Chondrocyte (in vitro differentiated cells): ENCODE measurements around the gene MTCH1. TPM values are rescaled to one million over a fixed set of nuclear protein-coding genes. Genes with fewer than 3 reads are reported as not detected.
"Not testable (repeated sequence)": the region's sequence is repeated elsewhere in the genome, so short reads cannot be mapped to it uniquely, and the experiment has no call there.

Source experiments
- DNase-seq: peaks from one replicate; pipeline ENCODE4 v3.0.0; 2021; ENCODE audit warnings: mixed read lengths, low spot score
- H3K27ac Mint-ChIP-seq: one replicate; pipeline ENCODE4 v1.8.0; 2021; ENCODE audit warnings: mild to moderate bottlenecking, moderate library complexity, mixed read lengths; ENCODE audit not compliant: unreplicated experiment
- H3K27me3 Mint-ChIP-seq: 2 replicates; pipeline ENCODE4 v1.8.0; 2021; ENCODE audit warnings: low read depth, mixed read lengths
- H3K36me3 Mint-ChIP-seq: 2 replicates; pipeline ENCODE4 v1.8.0; 2021; ENCODE audit warnings: low read depth, mixed read lengths
- H3K4me1 Mint-ChIP-seq: 2 replicates; pipeline ENCODE4 v1.8.0; 2021; ENCODE audit warnings: low read depth, mild to moderate bottlenecking, mixed read lengths
- H3K4me3 Mint-ChIP-seq: one replicate; pipeline ENCODE4 v1.8.0; 2021; ENCODE audit warnings: mild to moderate bottlenecking, moderate library complexity, mixed read lengths; ENCODE audit not compliant: unreplicated experiment
- H3K9me3 Mint-ChIP-seq: 2 replicates; pipeline ENCODE4 v1.8.0; 2021; ENCODE audit warnings: low read depth, mixed read lengths
- total RNA-seq: library from RNA; stranded (reverse); gene quantifications from 3 replicates; pipeline ENCODE4 v1.2.1, GENCODE V29; 2021
- TF ChIP-seq, protein P1 (sequence below): fragments of 200-600 bp; sonication (generic); IDR thresholded peaks from 2 replicates; pipeline ENCODE4 v1.5.0; 2021; ENCODE audit warnings: antibody characterized with exemption, mild to moderate bottlenecking, moderate library complexity

Gene MTCH1
- total RNA-seq, 1 donor from 2014 or later, result 188 TPM

DNA sequence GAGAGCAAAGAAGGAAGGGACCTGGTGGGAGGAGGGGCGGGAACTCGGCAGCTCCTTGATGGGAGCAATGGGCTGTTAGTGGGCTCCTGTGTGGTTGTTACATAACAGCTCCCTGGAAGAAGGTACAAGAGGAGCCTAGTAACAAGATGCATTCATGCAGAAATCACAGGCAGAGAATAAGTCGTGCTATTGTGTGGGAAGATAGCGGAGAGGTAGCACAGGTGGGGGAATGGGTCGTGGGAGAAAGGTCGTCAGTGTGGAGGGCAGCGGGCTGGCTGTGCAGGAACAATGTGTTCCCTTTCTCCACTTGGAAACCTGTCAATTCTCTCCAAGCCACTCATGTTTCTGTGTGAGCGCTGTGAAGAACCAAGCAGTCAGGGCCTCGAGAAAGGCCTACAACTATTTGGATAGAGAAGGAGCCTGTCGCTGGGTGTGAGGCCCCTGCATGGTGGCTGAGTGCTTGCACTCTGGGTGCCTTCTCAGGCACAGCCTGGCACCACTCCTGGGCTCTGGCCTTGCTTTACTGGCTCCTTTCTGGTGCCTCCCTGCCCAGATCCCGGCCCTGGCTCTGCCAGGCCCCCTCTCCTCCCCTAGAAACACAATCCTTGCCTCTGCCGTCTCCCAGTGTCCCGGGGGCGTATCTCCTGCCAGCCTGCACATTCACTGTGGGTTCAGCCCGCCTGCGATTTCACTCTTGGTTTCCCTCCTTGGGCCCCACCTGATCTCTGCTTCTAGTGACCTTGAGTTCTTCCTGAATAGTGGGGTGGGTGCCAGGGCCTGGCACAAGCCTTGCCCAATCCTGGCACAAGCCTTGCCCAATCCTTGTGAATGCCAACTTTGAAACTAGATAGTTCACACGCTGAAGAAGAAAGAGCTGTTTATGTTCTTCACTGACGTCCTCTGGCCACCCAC is 12.1 kb upstream of the MTCH1 start:
- DNase-seq, result no peak
- Mint-ChIP-seq H3K9me3 (no peaks in the 10 kb centered on the region), H3K36me3 (no peaks in the 10 kb centered on the region), H3K4me1 (peaks cover 6% of the 10 kb centered on the region), H3K4me3 (no peak overlapping the region), H3K27me3 (peaks cover 4% of the 10 kb centered on the region), H3K27ac (peak overlapping the region; percentile 42)
- TF ChIP-seq, protein P1, sequence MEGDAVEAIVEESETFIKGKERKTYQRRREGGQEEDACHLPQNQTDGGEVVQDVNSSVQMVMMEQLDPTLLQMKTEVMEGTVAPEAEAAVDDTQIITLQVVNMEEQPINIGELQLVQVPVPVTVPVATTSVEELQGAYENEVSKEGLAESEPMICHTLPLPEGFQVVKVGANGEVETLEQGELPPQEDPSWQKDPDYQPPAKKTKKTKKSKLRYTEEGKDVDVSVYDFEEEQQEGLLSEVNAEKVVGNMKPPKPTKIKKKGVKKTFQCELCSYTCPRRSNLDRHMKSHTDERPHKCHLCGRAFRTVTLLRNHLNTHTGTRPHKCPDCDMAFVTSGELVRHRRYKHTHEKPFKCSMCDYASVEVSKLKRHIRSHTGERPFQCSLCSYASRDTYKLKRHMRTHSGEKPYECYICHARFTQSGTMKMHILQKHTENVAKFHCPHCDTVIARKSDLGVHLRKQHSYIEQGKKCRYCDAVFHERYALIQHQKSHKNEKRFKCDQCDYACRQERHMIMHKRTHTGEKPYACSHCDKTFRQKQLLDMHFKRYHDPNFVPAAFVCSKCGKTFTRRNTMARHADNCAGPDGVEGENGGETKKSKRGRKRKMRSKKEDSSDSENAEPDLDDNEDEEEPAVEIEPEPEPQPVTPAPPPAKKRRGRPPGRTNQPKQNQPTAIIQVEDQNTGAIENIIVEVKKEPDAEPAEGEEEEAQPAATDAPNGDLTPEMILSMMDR, result no peak

DNA sequence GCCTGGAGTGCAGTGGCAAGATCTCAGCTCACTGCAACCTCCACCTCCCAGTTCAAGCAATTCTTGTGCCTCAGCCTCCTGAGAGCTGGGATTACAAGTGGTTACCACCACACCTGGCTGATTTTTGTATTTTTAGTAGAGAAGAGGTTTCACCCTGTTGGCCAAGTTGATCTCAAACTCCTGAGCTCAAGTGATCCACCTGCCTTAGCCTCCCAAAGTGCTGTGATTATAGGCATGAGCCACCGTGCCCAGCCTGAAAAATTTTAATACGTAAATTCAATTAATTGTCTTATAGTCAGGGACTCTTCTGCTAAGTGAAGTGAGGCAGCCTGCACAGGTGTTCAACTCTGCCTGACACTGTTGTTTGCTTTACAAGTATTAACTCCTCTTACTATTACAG is 4.4 kb upstream of the MTCH1 start:
- H3K27ac Mint-ChIP-seq, H3K4me3 Mint-ChIP-seq, H3K9me3 Mint-ChIP-seq, H3K27me3 Mint-ChIP-seq, DNase-seq, H3K36me3 Mint-ChIP-seq: not testable (repeated sequence)
- peaks cover 16% of the 10 kb centered on the region for H3K4me1 Mint-ChIP-seq

DNA sequence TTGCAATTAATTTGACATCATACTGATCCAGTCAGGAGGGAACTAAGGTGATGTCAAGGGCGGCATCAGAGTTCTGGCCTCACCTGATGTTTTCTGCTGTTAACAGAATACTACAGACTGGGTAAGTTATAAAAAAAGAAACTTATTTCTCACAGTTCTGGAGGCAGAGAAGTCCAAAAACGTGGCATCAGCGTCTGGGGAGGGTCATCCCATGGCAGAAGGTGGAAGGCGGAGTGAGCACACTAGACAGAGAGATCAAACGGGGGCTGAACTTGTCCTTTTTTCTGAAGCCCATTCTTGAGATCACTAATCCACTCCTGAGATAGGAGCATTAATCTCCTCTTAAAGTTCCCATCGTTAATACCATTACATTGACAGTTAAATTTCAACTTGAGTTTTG is 3.3 kb upstream of the MTCH1 start:
- H3K36me3 Mint-ChIP-seq, result no peaks in the 10 kb centered on the region
- no peak for DNase-seq
- H3K27me3 Mint-ChIP-seq, result no peaks in the 10 kb centered on the region
- H3K27ac Mint-ChIP-seq, result no peak overlapping the region
- no peaks in the 10 kb centered on the region for H3K9me3 Mint-ChIP-seq
- H3K4me1 Mint-ChIP-seq, result peaks cover 16% of the 10 kb centered on the region
- TF ChIP-seq, protein P1, result no peak
- no peak overlapping the region for H3K4me3 Mint-ChIP-seq

DNA sequence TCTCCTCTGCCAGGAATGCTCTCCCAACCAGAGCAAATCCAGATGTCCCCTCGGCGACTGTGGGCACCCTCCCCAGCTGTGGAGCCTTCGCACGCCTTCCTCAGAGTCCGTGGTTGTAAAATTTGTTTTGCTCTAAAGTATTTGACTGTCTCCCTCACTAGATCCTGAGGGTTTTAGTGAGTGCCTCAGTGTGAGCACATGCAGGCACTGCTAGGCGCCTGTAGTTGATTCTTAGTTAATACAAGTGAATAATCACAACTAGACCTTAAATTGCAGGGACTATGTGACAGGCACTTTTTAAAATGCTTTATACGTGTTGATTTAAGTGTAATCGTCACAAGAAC is 680 bp upstream of the MTCH1 start:
- no peaks in the 10 kb centered on the region for H3K9me3 Mint-ChIP-seq
- TF ChIP-seq, protein P1, result no peak
- no peaks in the 10 kb centered on the region for H3K36me3 Mint-ChIP-seq
- DNase-seq, result no peak
- H3K27ac Mint-ChIP-seq, result peak overlapping the region; percentile 96
- H3K4me1 Mint-ChIP-seq, result peaks cover 21% of the 10 kb centered on the region
- peak overlapping the region; percentile 87 for H3K4me3 Mint-ChIP-seq
- H3K27me3 Mint-ChIP-seq, result no peaks in the 10 kb centered on the region

DNA sequence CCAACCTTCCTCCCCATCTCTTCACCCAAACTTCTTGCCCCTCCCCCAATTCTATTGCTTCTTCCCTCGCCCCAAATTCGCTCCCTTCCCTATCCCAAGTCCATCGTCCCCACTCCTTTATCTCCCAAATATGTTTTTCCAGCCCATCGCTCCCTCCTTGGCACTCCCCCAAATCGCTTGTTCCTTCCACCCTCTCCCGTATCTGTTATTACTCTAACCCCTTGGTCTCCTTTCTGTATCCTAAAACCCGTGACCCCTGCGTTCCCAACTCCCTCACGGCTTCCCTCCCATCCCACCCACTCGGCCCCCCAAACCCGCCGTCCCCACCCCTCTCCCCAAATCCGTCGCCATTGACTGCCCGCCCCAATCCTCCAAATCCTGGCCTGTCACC is 584 bp downstream of the MTCH1 start:
- TF ChIP-seq, protein P1, result no peak
- Mint-ChIP-seq H3K9me3 (no peaks in the 10 kb centered on the region), H3K4me3 (no peak overlapping the region), H3K36me3 (no peaks in the 10 kb centered on the region), H3K27ac (no peak overlapping the region), H3K4me1 (peaks cover 32% of the 10 kb centered on the region), H3K27me3 (no peaks in the 10 kb centered on the region)
- no peak for DNase-seq
